ENCODE results near the gene GNAI1.

GNAI1 gene

DNA sequence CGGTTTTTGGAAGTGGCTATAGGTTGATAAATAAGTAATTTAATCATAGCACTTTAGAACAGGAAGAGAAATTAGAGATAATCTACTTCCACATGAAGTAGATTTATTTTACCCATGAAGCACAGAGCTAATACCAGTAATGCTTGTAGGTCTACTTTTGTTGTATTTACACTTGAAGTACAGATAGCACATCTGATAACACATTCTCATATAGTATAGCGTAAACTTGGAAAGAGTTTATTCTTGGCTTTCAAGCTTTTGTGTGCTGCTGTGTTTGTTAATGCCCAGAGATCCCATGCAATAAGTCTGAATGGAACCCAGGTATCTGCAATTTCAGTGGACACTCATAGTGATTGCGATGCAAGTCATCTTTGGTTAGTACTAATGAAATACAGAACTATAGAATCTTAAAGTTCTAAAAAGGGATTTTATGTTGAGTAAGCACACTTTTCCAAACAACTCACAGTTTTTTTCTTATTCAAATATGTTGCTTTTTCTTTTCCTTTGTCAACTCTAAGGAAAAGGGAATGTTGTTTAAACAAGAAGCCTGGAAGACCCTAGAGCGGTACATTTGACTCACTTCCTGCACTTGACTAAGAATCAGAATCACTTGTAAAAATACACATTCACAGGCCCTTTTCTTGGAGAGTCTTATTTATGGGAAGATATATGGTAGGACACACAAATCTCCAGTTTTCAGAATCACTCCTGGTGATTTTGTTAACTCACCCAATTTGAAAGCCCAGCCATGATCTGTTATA, 105.8 kb downstream of the GNAI1 start:
- Mint-ChIP-seq H3K27me3 (ENCODE audit: low read depth) (no peaks in the 10 kb centered on the region), H3K4me1 (peaks cover 13% of the 10 kb centered on the region), H3K4me3 (no peak overlapping the region), H3K36me3 (ENCODE audit: low read depth) (no peaks in the 10 kb centered on the region), H3K27ac (no peak overlapping the region), H3K9me3 (no peaks in the 10 kb centered on the region)
- TF ChIP-seq, protein P1, sequence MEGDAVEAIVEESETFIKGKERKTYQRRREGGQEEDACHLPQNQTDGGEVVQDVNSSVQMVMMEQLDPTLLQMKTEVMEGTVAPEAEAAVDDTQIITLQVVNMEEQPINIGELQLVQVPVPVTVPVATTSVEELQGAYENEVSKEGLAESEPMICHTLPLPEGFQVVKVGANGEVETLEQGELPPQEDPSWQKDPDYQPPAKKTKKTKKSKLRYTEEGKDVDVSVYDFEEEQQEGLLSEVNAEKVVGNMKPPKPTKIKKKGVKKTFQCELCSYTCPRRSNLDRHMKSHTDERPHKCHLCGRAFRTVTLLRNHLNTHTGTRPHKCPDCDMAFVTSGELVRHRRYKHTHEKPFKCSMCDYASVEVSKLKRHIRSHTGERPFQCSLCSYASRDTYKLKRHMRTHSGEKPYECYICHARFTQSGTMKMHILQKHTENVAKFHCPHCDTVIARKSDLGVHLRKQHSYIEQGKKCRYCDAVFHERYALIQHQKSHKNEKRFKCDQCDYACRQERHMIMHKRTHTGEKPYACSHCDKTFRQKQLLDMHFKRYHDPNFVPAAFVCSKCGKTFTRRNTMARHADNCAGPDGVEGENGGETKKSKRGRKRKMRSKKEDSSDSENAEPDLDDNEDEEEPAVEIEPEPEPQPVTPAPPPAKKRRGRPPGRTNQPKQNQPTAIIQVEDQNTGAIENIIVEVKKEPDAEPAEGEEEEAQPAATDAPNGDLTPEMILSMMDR (IDR thresholded peaks at IDR 0.05; ENCODE audit: unreplicated experiment in 3 of 3), result no peak

DNA sequence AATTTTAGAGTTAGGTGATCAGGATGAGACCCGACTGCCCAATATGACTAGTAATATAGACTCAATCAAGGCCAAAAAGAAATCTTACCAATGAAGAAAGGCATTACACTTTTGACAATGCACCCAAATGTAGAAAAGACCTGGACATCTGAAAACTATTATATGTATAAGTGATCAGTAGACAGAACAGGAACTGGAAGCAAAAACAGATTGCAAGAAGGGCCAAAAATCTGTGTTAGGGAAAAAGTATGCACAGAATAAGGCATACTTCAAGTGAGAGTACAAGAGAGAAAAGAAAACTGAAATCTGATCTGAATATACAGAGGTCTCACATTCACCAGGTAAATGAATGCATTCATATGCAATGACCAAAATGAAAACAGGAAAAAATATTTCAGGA, 107.0 kb downstream of the GNAI1 start:
- no peak overlapping the region for H3K4me3 Mint-ChIP-seq
- no peaks in the 10 kb centered on the region for H3K36me3 Mint-ChIP-seq (ENCODE audit: low read depth)
- H3K27ac Mint-ChIP-seq, result peak overlapping the region; percentile 6 to 56 (median 25)
- no peaks in the 10 kb centered on the region for H3K9me3 Mint-ChIP-seq
- peaks cover 13% of the 10 kb centered on the region for H3K4me1 Mint-ChIP-seq
- no peaks in the 10 kb centered on the region for H3K27me3 Mint-ChIP-seq (ENCODE audit: low read depth)
- TF ChIP-seq, protein P1 (IDR thresholded peaks at IDR 0.05; ENCODE audit: unreplicated experiment in 3 of 3), result no peak

DNA sequence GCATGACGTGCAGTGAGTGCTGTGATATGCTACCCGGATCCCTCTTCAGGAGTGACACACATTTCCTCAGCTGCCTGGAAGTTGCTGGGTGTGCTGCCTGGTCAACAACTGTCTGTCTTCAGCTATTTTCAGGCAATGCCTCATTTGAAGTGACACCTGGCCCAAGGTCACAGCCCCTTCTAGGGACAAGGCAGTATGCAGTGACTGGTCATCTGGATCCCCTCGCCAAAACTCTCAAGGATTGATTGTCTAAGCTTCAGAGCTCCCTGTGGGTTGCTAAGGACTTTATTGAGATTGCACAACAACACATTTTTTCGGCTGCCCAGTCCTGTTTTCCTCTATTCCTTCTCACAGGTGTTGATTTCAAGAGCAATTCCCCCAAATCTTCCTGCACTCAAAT, 108.8 kb downstream of the GNAI1 start:
- Mint-ChIP-seq H3K4me1 (peaks cover 13% of the 10 kb centered on the region), H3K27ac (no peak overlapping the region), H3K36me3 (ENCODE audit: low read depth) (no peaks in the 10 kb centered on the region), H3K27me3 (ENCODE audit: low read depth) (no peaks in the 10 kb centered on the region), H3K9me3 (no peaks in the 10 kb centered on the region), H3K4me3 (no peak overlapping the region)
- TF ChIP-seq, protein P1 (IDR thresholded peaks at IDR 0.05; ENCODE audit: unreplicated experiment in 3 of 3), result no peak

DNA sequence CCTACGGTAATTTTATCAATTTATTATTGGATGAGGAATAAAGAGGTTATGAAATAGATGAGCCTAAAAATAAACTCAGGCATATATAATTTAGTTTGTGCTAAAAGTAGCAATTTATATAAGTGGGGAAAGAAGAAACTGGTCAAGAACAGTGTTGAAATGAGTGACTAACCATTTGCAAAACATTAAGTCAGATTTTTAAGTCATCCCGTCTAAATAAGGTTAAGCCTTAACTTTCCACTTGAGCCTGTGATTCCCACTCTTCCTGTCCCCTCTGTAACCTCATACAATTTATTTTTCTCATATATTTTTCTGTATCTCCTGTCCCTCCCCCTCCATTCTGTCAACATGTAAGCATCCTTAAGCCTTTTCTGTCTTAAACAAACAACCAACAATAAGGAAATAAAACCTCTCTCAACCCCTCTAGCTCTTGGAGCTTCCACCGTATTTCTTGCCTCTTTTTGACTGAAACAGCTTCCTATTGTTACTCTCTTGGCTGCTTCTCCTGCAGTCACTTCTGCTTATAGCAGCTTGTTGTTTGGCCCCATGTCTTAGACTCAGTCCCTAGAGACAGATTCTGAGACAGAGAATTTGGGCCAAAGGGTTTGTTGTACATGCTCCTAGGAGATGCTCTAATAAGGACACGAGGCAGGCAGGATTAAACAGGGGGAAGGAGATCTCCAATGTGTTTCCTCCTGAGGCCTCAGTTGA, 109.7 kb downstream of the GNAI1 start:
- peak overlapping the region; percentile 22 to 65 (median 53) for H3K27ac Mint-ChIP-seq

DNA sequence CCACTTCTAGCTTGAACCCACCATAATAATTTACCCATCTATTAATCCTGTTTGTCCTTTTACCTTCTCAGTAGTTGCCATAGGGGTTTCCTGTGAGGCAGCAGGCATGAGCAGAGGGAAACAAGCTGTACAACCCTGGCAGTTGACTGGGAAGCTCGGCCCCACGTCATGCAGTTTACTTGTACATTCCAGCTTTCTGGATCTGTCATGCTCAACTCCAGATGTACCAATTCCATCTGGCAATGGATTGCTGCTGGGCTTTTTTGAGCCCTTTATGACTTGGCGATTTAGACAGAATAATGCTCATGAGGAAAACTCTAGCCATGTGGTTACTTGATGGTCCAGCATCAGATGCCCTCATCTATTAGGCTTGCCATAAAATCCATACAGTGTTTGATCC, 112.5 kb downstream of the GNAI1 start:
- Mint-ChIP-seq H3K4me1 (peaks cover 7% of the 10 kb centered on the region), H3K27ac (no peak overlapping the region), H3K27me3 (ENCODE audit: low read depth) (no peaks in the 10 kb centered on the region), H3K36me3 (ENCODE audit: low read depth) (no peaks in the 10 kb centered on the region), H3K9me3 (no peaks in the 10 kb centered on the region), H3K4me3 (no peak overlapping the region)
- TF ChIP-seq, protein P1 (IDR thresholded peaks at IDR 0.05; ENCODE audit: unreplicated experiment in 3 of 3), result no peak

More for the DNA sequence above, 109.7 kb downstream of the GNAI1 start:
- TF ChIP-seq, protein P1 (IDR thresholded peaks at IDR 0.05; ENCODE audit: unreplicated experiment in 3 of 3), result no peak
- H3K4me3 Mint-ChIP-seq, result no peak overlapping the region
- peaks cover 13% of the 10 kb centered on the region for H3K4me1 Mint-ChIP-seq
- H3K9me3 Mint-ChIP-seq, result no peaks in the 10 kb centered on the region
- H3K36me3 Mint-ChIP-seq (ENCODE audit: low read depth), result no peaks in the 10 kb centered on the region
- no peaks in the 10 kb centered on the region for H3K27me3 Mint-ChIP-seq (ENCODE audit: low read depth)

All from nephron (organoid).